K562 (cell line): ENCODE results near the gene RBM3. TPM values are rescaled to one million over a fixed set of nuclear protein-coding genes. Genes with fewer than 3 reads are reported as not detected.

ENCODE experiments used
- HDAC1 ChIP-seq, 2 experiments: fragments of 450-650 bp; IDR thresholded peaks; 2 replicates each; pipeline ENCODE4 v1.6.1; 2016 to 2017; ENCODE audit warnings: inconsistent platforms in 1 of 2, mild to moderate bottlenecking in 1 of 2, moderate library complexity in 1 of 2
- NEUROD1 ChIP-seq: fragments of 150-350 bp; IDR thresholded peaks from 2 replicates; pipeline ENCODE4 v1.6.1; 2014; ENCODE audit warnings: borderline replicate concordance, low read length, low read depth; ENCODE audit not compliant: partially characterized antibody
- PHF20 ChIP-seq: fragments of 450-650 bp; IDR thresholded peaks from 2 replicates; pipeline ENCODE4 v1.6.1; 2018; ENCODE audit not compliant: partially characterized antibody
- polyA plus RNA-seq, 8 experiments: library from polyadenylated mRNA; depleted of rRNA in 4 of 8; stranded (reverse) in 5 of 8; unstranded in 3 of 8; fragments of >200 nt; fragmentation: Nextera tagmentation in 2 of 8; fragmentation: Illumina TruSeq in 1 of 8; extraction: Ambion mirVana in 2 of 8; extraction: Trizol in 1 of 8; gene quantifications; 2 replicates each; pipeline versions ENCODE4 v1.2.1 to v1.2.3, GENCODE V29; 2011 to 2014; ENCODE audit warnings: inconsistent platforms in 1 of 8, missing spikeins in 1 of 8
- total RNA-seq, 7 experiments: library from RNA; depleted of rRNA in 6 of 7; stranded (reverse); fragments of >200 nt in 6 of 7; fragmentation: Illumina TruSeq in 2 of 7; extraction: Trizol in 2 of 7; gene quantifications; 2 replicates each; pipeline versions ENCODE4 v1.2.1 to v1.2.3, GENCODE V29; 2011 to 2021; ENCODE audit warnings: low replicate concordance in 1 of 7
- TF ChIP-seq, protein P1 (sequence below), 2 experiments: fragments of 450-650 bp in 1 of 2; IDR thresholded peaks; 2 replicates each; pipeline ENCODE4 v1.6.1; 2011 to 2017; ENCODE audit warnings: low read depth in 2 of 2, antibody characterized with exemption in 1 of 2, borderline replicate concordance in 1 of 2, low read length in 1 of 2, mild to moderate bottlenecking in 1 of 2, mixed read lengths in 1 of 2; ENCODE audit not compliant: control insufficient read depth in 1 of 2
- TF ChIP-seq, protein P2 (sequence below), 2 experiments: fragments of 450-650 bp in 1 of 2; sonication (generic) in 1 of 2; formaldehyde crosslinking in 1 of 2; IDR thresholded peaks; 2 replicates each; pipeline versions ENCODE4 v1.7.1 to v1.9.0; 2016 to 2022; ENCODE audit warnings: inconsistent platforms in 1 of 2, mild to moderate bottlenecking in 1 of 2, missing genetic modification reagents in 1 of 2

RBM3 gene
- total and polyA plus RNA-seq, 9 of the 15 experiments (the other 6 are each of a cell fraction or from before 2014, with no cell fraction given), result 70.3 to 272 (median 209) TPM

DNA sequence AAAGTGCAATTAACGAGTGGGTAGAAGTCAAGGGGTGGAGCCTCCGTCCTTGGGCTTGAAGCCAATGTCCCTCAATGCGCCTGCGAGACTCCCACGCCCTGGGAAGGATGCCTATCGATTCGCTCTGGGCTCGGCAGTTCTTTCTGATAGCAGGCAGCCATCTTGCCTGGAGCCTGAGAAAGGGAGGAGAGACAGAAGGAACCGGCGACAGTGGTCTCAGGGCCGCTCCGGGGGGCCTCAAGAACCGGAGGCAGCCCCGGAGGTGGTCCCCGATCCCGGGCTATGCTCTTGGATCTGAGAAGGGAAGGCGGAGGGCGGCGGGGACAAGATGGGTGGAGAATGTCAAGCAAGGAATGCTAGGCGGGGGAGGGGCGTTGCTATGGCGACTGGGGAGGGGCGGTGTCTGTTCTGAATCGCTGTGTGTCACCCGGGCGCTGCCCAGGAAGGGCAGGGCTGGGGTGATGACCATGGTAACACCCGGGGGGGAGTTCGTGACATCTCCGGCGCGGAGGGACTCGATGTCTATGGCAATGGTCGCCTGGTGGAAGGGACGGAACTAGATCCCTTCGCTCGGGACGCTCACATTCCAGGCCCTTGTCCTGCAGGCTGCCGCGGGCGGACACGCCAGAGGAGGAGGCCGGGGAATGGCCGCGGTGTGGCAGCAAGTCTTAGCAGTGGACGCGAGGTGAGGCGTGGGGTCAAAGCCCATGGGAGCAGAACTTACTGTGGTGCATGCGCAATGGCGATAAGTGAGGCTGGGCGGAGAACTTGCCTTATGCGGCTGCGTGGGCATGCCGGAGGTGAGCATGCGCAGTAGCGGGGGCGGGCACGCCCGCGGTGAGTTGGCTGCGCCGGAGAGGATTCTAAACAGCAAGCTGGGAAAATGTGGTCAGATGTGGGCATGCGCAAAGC lies 23.3 kb downstream of the RBM3 start, which contains the start of gene WDR13 (continued):
- TF ChIP-seq, protein P1, sequence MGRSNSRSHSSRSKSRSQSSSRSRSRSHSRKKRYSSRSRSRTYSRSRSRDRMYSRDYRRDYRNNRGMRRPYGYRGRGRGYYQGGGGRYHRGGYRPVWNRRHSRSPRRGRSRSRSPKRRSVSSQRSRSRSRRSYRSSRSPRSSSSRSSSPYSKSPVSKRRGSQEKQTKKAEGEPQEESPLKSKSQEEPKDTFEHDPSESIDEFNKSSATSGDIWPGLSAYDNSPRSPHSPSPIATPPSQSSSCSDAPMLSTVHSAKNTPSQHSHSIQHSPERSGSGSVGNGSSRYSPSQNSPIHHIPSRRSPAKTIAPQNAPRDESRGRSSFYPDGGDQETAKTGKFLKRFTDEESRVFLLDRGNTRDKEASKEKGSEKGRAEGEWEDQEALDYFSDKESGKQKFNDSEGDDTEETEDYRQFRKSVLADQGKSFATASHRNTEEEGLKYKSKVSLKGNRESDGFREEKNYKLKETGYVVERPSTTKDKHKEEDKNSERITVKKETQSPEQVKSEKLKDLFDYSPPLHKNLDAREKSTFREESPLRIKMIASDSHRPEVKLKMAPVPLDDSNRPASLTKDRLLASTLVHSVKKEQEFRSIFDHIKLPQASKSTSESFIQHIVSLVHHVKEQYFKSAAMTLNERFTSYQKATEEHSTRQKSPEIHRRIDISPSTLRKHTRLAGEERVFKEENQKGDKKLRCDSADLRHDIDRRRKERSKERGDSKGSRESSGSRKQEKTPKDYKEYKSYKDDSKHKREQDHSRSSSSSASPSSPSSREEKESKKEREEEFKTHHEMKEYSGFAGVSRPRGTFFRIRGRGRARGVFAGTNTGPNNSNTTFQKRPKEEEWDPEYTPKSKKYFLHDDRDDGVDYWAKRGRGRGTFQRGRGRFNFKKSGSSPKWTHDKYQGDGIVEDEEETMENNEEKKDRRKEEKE (IDR thresholded peaks at IDR 0.05; ENCODE audit: borderline replicate concordance in 1 of 2, control insufficient read depth in 1 of 2, low read depth in 2 of 2, low read length in 1 of 2), result no peak
- TF ChIP-seq HDAC1 (IDR thresholded peaks at IDR 0.05) (peak in 1 of 2 experiments; percentile 51; a peak in 2 of 4 replicates), PHF20 (peak; percentile 66), NEUROD1 (peak; percentile 29)
- TF ChIP-seq, protein P2, sequence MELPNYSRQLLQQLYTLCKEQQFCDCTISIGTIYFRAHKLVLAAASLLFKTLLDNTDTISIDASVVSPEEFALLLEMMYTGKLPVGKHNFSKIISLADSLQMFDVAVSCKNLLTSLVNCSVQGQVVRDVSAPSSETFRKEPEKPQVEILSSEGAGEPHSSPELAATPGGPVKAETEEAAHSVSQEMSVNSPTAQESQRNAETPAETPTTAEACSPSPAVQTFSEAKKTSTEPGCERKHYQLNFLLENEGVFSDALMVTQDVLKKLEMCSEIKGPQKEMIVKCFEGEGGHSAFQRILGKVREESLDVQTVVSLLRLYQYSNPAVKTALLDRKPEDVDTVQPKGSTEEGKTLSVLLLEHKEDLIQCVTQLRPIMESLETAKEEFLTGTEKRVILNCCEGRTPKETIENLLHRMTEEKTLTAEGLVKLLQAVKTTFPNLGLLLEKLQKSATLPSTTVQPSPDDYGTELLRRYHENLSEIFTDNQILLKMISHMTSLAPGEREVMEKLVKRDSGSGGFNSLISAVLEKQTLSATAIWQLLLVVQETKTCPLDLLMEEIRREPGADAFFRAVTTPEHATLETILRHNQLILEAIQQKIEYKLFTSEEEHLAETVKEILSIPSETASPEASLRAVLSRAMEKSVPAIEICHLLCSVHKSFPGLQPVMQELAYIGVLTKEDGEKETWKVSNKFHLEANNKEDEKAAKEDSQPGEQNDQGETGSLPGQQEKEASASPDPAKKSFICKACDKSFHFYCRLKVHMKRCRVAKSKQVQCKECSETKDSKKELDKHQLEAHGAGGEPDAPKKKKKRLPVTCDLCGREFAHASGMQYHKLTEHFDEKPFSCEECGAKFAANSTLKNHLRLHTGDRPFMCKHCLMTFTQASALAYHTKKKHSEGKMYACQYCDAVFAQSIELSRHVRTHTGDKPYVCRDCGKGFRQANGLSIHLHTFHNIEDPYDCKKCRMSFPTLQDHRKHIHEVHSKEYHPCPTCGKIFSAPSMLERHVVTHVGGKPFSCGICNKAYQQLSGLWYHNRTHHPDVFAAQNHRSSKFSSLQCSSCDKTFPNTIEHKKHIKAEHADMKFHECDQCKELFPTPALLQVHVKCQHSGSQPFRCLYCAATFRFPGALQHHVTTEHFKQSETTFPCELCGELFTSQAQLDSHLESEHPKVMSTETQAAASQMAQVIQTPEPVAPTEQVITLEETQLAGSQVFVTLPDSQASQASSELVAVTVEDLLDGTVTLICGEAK (IDR thresholded peaks at IDR 0.05), result 0 out of 2 replicates have a peak, but pooled peaks have one; percentile 21
- TF ChIP-seq, protein P2 (CRISPR knock-in tag; IDR thresholded peaks at IDR 0.05), result no peak
